ENCODE data around the gene SRPRB. TPM values are rescaled to one million over a fixed set of nuclear protein-coding genes. Genes with fewer than 3 reads are reported as not detected.

The SRPRB gene
- total RNA-seq, 1 donor from 2014 or later: 26.0 TPM

DNA sequence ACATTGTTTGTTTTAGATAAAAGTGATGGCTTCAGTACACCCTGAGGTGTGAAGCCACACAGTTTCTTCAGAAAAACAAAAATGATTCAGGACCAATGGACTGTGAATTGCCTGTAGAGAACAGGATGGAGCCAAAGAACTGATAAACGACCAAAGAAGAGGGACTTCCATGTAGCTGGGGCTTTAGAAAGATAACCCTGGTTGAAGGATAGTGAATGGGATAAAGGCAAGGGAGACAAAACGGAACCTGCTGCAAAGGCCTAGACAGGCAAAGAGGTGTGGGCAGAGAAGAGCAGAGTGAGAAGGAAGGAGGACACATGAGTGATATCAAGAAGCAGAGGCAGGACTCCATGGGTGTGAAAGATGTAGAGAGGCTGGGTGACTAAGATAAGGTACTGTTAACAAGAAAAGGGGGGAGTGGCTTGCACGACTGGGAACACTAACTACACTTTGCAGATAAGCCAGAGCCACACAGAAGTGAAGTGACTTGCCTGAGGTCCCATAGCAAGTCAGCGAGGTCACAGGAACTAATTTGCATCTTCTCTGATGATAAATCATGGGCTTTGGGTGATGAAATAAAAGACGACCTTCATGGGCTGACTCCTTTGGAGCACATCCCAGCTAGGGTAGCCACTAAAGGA is 45.8 kb downstream of the SRPRB start:
- Histone ChIP-seq H3K36me3 (no peaks in the 10 kb centered on the region), H3K27me3 (ENCODE audit: low read depth) (no peaks in the 10 kb centered on the region), H3K27ac (replicated peaks) (no peak overlapping the region), H3K9me3 (replicated peaks) (no peaks in the 10 kb centered on the region), H3K4me3 (no peak overlapping the region), H3K4me1 (peaks cover 34% of the 10 kb centered on the region)
- intact Hi-C loops (cut with micrococcal nuclease): no loop called here
- TF ChIP-seq, protein P1, sequence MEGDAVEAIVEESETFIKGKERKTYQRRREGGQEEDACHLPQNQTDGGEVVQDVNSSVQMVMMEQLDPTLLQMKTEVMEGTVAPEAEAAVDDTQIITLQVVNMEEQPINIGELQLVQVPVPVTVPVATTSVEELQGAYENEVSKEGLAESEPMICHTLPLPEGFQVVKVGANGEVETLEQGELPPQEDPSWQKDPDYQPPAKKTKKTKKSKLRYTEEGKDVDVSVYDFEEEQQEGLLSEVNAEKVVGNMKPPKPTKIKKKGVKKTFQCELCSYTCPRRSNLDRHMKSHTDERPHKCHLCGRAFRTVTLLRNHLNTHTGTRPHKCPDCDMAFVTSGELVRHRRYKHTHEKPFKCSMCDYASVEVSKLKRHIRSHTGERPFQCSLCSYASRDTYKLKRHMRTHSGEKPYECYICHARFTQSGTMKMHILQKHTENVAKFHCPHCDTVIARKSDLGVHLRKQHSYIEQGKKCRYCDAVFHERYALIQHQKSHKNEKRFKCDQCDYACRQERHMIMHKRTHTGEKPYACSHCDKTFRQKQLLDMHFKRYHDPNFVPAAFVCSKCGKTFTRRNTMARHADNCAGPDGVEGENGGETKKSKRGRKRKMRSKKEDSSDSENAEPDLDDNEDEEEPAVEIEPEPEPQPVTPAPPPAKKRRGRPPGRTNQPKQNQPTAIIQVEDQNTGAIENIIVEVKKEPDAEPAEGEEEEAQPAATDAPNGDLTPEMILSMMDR (IDR thresholded peaks at IDR 0.05; ENCODE audit: borderline replicate concordance): no peak
- no peak for DNase-seq

DNA sequence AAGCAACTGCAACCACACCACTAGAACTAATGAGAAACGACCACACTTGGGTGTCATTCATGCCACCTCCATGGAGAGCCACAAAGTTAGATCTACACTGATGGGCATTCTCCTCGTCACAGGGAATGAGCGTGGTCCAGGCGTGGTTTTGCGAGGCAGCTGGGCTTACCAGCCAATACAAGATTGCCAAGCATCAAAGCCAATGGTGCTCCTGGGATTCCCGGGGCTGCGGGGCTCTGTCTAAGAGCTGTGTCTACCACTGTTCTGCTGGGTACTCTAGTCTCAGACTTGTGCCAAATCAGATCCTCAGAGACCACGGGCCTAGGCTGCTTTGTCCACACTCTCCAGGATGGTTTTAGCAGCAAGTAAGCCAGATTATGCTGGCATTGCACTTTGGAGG is 46.3 kb downstream of the SRPRB start:
- no peak overlapping the region for H3K27ac ChIP-seq (replicated peaks)
- H3K4me1 ChIP-seq: peaks cover 39% of the 10 kb centered on the region
- no peaks in the 10 kb centered on the region for H3K36me3 ChIP-seq
- intact Hi-C loops (cut with micrococcal nuclease): no loop called here
- no peak for DNase-seq
- no peaks in the 10 kb centered on the region for H3K27me3 ChIP-seq (ENCODE audit: low read depth)
- H3K9me3 ChIP-seq (replicated peaks): no peaks in the 10 kb centered on the region
- TF ChIP-seq, protein P1 (IDR thresholded peaks at IDR 0.05; ENCODE audit: borderline replicate concordance): no peak
- H3K4me3 ChIP-seq: no peak overlapping the region

DNA sequence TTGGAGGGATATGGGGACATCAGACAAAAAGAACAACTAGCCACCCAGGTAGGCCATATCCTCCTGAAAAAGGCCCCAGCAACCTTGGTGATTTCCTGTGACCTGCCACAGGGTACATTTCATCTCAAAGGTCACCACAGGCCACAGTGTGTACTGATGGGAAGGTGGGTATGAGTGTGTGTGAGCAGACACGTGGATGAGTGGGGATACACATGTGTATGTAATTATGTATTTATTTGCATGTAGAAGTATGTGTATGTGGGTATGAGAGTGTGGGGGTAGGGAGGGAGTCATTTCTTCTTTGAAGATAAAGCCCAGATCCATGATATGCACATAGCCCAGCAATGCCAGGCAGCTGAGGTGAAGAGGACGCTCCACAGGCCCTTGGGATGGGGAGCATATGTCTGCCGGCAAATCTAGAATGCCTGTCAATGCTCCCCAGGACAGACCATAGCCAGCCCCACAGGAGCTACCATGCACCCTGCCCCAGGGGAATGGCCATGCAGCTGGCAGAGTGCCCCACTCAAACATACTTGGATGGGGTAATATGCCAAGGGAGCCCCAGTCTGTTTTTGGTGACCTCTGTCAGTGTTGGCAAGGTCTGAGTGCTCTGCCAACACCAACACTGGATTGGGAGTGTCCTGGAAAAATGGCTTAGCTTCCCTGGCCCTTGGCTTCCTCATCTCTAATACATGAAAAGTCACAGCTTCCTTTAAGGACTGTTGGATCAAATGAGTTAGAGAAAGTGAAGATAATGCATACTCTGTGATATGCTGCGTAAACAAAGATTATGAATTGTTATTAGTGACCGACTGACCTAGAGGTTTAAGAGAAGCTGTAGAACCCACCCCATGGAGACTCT is 47.7 kb downstream of the SRPRB start:
- H3K27me3 ChIP-seq (ENCODE audit: low read depth): no peaks in the 10 kb centered on the region
- H3K9me3 ChIP-seq (replicated peaks): no peaks in the 10 kb centered on the region
- H3K27ac ChIP-seq (replicated peaks): no peak overlapping the region
- intact Hi-C loops (cut with micrococcal nuclease): no loop called here
- no peak overlapping the region for H3K4me3 ChIP-seq
- TF ChIP-seq, protein P1 (IDR thresholded peaks at IDR 0.05; ENCODE audit: borderline replicate concordance): no peak
- peaks cover 39% of the 10 kb centered on the region for H3K4me1 ChIP-seq
- no peaks in the 10 kb centered on the region for H3K36me3 ChIP-seq
- DNase-seq: no peak

DNA sequence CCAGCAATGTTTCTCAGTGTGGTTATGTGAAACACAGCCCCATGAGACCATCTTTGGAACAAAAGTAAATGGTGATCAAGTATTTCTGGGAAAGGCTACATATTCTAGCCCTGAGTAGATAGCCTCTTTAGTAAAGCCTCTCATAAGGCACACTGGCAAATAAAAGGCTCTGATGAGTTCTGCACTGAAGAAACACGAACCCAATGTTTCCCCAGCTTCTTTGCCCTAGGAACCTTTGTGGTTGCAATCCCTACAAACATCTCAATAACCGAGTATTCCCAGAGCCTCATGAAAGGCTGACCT is 48.3 kb downstream of the SRPRB start:
- Histone ChIP-seq H3K27ac (replicated peaks) (no peak overlapping the region), H3K9me3 (replicated peaks) (no peaks in the 10 kb centered on the region), H3K4me3 (no peak overlapping the region), H3K27me3 (ENCODE audit: low read depth) (no peaks in the 10 kb centered on the region), H3K4me1 (peaks cover 39% of the 10 kb centered on the region), H3K36me3 (no peaks in the 10 kb centered on the region)
- intact Hi-C loops (cut with micrococcal nuclease): no loop called here
- TF ChIP-seq, protein P1 (IDR thresholded peaks at IDR 0.05; ENCODE audit: borderline replicate concordance): no peak
- no peak for DNase-seq

DNA sequence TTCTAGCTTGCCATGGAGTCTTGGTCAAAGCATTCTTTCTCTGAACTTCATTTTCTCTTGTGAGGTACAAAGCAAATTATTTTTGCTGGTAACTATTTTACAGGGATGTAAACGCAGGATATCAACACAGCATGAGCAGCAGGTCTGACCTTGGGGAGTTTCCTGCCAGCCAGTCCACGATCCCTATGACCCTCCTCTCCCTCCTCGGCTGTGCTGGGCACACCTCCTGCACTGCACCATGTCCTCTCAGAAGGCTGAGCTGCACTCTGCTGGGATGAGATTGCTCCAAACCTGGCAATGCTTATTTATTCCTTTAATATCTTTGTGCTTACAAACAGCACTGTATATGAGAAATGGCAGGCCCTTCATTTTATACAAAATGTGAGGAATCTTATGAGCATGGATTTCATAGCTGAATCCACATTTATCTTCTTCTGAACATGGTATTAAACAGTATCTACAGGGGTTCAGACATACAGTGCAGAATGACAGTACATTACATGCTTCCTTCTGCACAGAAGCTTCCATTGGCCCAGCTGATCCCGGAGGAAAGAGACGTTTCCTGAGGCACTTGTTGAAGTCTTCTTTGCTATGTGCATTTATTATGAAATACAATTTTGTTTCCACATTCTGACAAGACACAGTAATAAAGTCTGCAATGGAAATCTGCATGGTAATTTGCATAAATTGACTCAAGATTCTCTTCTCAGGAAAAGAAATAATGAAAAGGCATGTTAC is 48.8 kb downstream of the SRPRB start:
- Histone ChIP-seq H3K4me1 (peaks cover 39% of the 10 kb centered on the region), H3K27ac (replicated peaks) (no peak overlapping the region), H3K27me3 (ENCODE audit: low read depth) (no peaks in the 10 kb centered on the region), H3K36me3 (no peaks in the 10 kb centered on the region), H3K9me3 (replicated peaks) (no peaks in the 10 kb centered on the region), H3K4me3 (no peak overlapping the region)
- intact Hi-C loops (cut with micrococcal nuclease): no loop called here
- DNase-seq: no peak
- TF ChIP-seq, protein P1 (IDR thresholded peaks at IDR 0.05; ENCODE audit: borderline replicate concordance): no peak
